Right atrium auricular region (tissue), 2 donors: Measurements from ENCODE around the gene C1QC. TPM values are rescaled to one million over a fixed set of nuclear protein-coding genes. Genes with fewer than 3 reads are reported as not detected.
"Not testable (repeated sequence)": the region's sequence is repeated elsewhere in the genome, so short reads cannot be mapped to it uniquely, and the experiment has no call there.

Experiments used
- DNase-seq: peaks from one replicate; pipeline ENCODE4 v3.0.0-alpha.2; 2019; ENCODE audit warnings: low spot score
- H3K27ac ChIP-seq, 2 donors: fragments of 200-600 bp; sonication (generic); 1 replicate in 1 of 2; 2 replicates in 1 of 2; pipeline ENCODE4 v1.5.1; 2016 to 2019
- H3K27me3 ChIP-seq, 2 donors: fragments of 200-600 bp; sonication (generic); one replicate each; pipeline versions ENCODE4 v1.5.1 to v1.6.0; 2017 to 2019
- H3K36me3 ChIP-seq: fragments of 200-600 bp; sonication (generic); one replicate; pipeline ENCODE4 v1.5.1; 2016
- H3K4me1 ChIP-seq, 2 donors: fragments of 200-600 bp; sonication (generic); one replicate each; pipeline versions ENCODE4 v1.5.1 to v1.6.0; 2017 to 2019
- H3K4me3 ChIP-seq, 2 donors: fragments of 200-600 bp; sonication (generic); 1 replicate in 1 of 2; 2 replicates in 1 of 2; pipeline ENCODE4 v1.5.1; 2017 to 2019; ENCODE audit warnings: mild to moderate bottlenecking in 1 of 2, moderate library complexity in 1 of 2
- H3K9me3 ChIP-seq, 2 donors: fragments of 200-600 bp; sonication (generic); one replicate each; pipeline ENCODE4 v1.5.1; 2019
- CTCF ChIP-seq, 2 donors: fragments of 200-600 bp; sonication (generic); IDR thresholded peaks; one replicate each; pipeline ENCODE4 v1.5.1; 2019; ENCODE audit warnings: antibody characterized with exemption in 2 of 2
- total RNA-seq, 2 donors: library from RNA; depleted of rRNA; stranded (reverse); fragments of >200 nt; gene quantifications; one replicate each; pipeline ENCODE4 v1.1.0, GENCODE V29; 2016

Gene C1QC
- total RNA-seq, 2 donors from 2014 or later: 31.4 to 126 TPM

GRCh38 chr1:22662318-22662717 is 18.9 kb downstream of the C1QC start:
- H3K27me3 ChIP-seq: no peaks in the 10 kb centered on the region
- DNase-seq: no peak
- H3K27ac ChIP-seq: no peak overlapping the region
- no peaks in the 10 kb centered on the region for H3K4me1 ChIP-seq
- no peak overlapping the region for H3K4me3 ChIP-seq
- H3K36me3 ChIP-seq: no peaks in the 10 kb centered on the region
- no peaks in the 10 kb centered on the region for H3K9me3 ChIP-seq
- no peak for TF ChIP-seq CTCF (IDR thresholded peaks at IDR 0.05)

GRCh38 chr1:22662986-22663408 is 19.6 kb downstream of the C1QC start:
- DNase-seq: no peak
- H3K36me3 ChIP-seq: no peaks in the 10 kb centered on the region
- no peak for TF ChIP-seq CTCF (IDR thresholded peaks at IDR 0.05)

DNA sequence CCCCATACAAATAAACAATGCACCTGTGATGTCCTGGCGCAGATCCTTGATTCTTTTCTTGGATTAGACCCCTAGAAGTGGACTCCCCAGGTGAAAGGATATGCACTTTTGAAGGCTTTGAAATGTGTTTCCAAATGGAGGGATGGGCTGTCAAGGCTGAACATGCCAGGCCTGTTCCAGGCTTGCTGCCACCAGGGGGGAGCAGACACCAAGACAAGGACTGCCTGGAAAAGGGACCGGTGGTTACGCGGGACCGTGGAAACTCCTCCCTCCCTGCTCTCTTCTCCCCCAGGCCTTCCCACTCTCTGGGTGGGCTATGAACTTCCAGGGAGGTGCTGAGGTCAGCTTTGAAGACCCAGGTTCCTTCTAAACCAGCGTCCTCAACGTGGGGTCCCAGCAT is 22.3 kb downstream of the C1QC start:
- H3K4me3 ChIP-seq: no peak overlapping the region
- no peak for DNase-seq
- no peaks in the 10 kb centered on the region for H3K4me1 ChIP-seq
- TF ChIP-seq CTCF (IDR thresholded peaks at IDR 0.05): peak in 1 of 2 donors; percentile 42
- H3K9me3 ChIP-seq: no peaks in the 10 kb centered on the region
- no peaks in the 10 kb centered on the region for H3K27me3 ChIP-seq
- H3K27ac ChIP-seq: no peak overlapping the region
- no peaks in the 10 kb centered on the region for H3K36me3 ChIP-seq

More at GRCh38 chr1:22662986-22663408, 19.6 kb downstream of the C1QC start:
- H3K4me3 ChIP-seq: no peak overlapping the region
- no peaks in the 10 kb centered on the region for H3K27me3 ChIP-seq
- no peaks in the 10 kb centered on the region for H3K4me1 ChIP-seq
- H3K9me3 ChIP-seq: no peaks in the 10 kb centered on the region
- H3K27ac ChIP-seq: no peak overlapping the region

- no peaks in the 10 kb centered on the region for H3K9me3 ChIP-seq
- H3K4me1 ChIP-seq: no peaks in the 10 kb centered on the region
- TF ChIP-seq CTCF (IDR thresholded peaks at IDR 0.05): no peak
- H3K4me3 ChIP-seq: no peak overlapping the region
- no peak overlapping the region for H3K27ac ChIP-seq
- no peak for DNase-seq
- H3K27me3 ChIP-seq: no peaks in the 10 kb centered on the region
- H3K36me3 ChIP-seq: no peaks in the 10 kb centered on the region
Measured at GRCh38 chr1:22666412-22666811, 23.0 kb downstream of the C1QC start.

DNA sequence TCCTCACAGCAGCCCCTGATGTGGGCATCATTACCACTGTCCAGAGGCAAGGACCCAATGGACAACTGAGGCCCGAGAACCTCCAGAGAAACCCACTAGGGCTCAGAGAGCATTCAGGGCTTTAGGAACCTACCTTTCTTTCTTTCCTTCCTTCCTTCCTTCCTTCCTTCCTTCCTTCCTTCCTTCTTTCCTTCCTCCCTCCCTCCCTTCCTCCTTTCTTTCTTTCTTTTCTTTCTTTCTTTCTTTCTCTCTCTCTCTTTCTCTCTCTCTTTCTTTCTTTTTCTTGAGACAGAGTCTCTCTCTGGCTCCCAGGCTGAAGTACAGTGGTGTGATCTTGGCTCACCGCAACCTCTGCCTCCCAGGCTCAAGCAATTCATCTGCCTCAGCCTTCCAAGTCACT is 25.4 kb downstream of the C1QC start:
- not testable (repeated sequence) for H3K4me1 ChIP-seq, DNase-seq, H3K27ac ChIP-seq, H3K9me3 ChIP-seq, H3K27me3 ChIP-seq, H3K36me3 ChIP-seq, H3K4me3 ChIP-seq

DNA sequence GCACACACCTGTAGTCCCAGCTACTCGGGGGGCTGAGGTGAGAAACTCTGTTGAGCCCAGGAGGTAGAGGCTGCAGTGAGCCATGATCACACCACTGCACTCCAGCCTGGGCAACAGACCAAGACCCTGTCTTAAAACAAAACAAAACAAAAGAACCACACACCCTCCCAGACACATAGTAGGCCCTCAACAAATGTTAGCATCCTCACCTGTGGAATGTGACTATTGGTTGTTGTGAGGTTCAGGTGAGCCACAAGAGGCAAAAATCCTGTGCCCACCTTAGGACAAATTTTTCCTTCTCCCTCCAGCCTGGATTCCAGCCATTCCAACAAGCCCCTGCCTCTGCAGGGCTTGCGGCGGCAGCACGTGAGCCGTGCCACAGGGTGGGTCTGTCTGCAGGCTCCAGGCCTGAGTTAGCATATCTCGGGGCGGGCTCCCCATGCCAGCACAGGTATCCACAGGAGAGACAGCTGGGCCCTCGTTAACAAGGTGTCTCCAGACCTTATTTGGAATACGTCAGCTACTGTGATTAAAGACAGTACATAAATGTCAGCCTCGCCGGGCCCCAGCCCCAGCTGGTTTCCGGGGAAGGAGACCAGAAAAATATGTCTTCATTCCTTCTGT is 27.0 kb downstream of the C1QC start:
- TF ChIP-seq CTCF (IDR thresholded peaks at IDR 0.05): no peak
- DNase-seq: no peak
- H3K4me3 ChIP-seq: no peak overlapping the region
- peaks cover 0 to 6% of the 10 kb centered on the region in 2 donors for H3K27me3 ChIP-seq
- no peaks in the 10 kb centered on the region for H3K36me3 ChIP-seq
- no peaks in the 10 kb centered on the region for H3K9me3 ChIP-seq
- H3K4me1 ChIP-seq: no peaks in the 10 kb centered on the region
- H3K27ac ChIP-seq: no peak overlapping the region
